Spleen (tissue), 11 donors: ENCODE measurements around the gene GRM8. TPM values are rescaled to one million over a fixed set of nuclear protein-coding genes. Genes with fewer than 3 reads are reported as not detected.

Experiments used
- DNase-seq: peaks from one replicate; pipeline ENCODE4 v3.0.0-alpha.2; 2020
- H3K27ac ChIP-seq, 8 donors: fragments of 200-600 bp; sonication (generic) in 7 of 8; 1 replicate in 4 of 8; 2 replicates in 4 of 8; pipeline versions ENCODE4 v1.5.0 to v1.8.0; 2016 to 2021; ENCODE audit warnings: inconsistent platforms in 4 of 8, mild to moderate bottlenecking in 4 of 8, moderate library complexity in 1 of 8
- H3K27me3 ChIP-seq, 7 donors: fragments of 200-600 bp; sonication (generic) in 6 of 7; replicated peaks in 1 of 7; 1 replicate in 4 of 7; 2 replicates in 3 of 7; pipeline versions ENCODE4 v1.5.0 to v1.8.0; 2016 to 2021; ENCODE audit warnings: inconsistent platforms in 3 of 7, mild to moderate bottlenecking in 1 of 7
- H3K36me3 ChIP-seq, 6 donors: fragments of 200-600 bp; sonication (generic) in 5 of 6; 1 replicate in 4 of 6; 2 replicates in 2 of 6; pipeline versions ENCODE4 v1.5.0 to v1.8.0; 2016 to 2021; ENCODE audit warnings: inconsistent platforms in 2 of 6
- H3K4me1 ChIP-seq, 6 donors: fragments of 200-600 bp; sonication (generic) in 5 of 6; 1 replicate in 3 of 6; 2 replicates in 3 of 6; pipeline versions ENCODE4 v1.5.0 to v1.8.0; 2016 to 2021; ENCODE audit warnings: inconsistent platforms in 3 of 6
- H3K4me3 ChIP-seq, 8 donors: fragments of 200-600 bp; sonication (generic) in 7 of 8; 1 replicate in 4 of 8; 2 replicates in 4 of 8; pipeline versions ENCODE4 v1.5.0 to v1.8.0; 2016 to 2021; ENCODE audit warnings: inconsistent platforms in 4 of 8, mild to moderate bottlenecking in 4 of 8, moderate library complexity in 2 of 8
- H3K9me3 ChIP-seq, 8 donors: fragments of 200-600 bp; sonication (generic) in 7 of 8; 1 replicate in 4 of 8; 2 replicates in 4 of 8; pipeline versions ENCODE4 v1.5.0 to v1.8.0; 2016 to 2021; ENCODE audit warnings: inconsistent platforms in 4 of 8
- CTCF ChIP-seq, 11 experiments: fragments of 200-600 bp in 7 of 11; fragments of 450-650 bp in 4 of 11; sonication (generic) in 4 of 11; IDR thresholded peaks in 8 of 11; conservative IDR thresholded peaks in 3 of 11; 1 replicate in 7 of 11; 2 replicates in 4 of 11; pipeline versions ENCODE4 v1.4.0 to v1.8.0; 2016 to 2021; ENCODE audit warnings: antibody characterized with exemption in 11 of 11, inconsistent platforms in 4 of 11, mild to moderate bottlenecking in 1 of 11
- POLR2A ChIP-seq, 3 donors: fragments of 450-650 bp; IDR thresholded peaks; one replicate each; pipeline ENCODE4 v1.5.1; 2017; ENCODE audit warnings: antibody characterized with exemption in 3 of 3, mild to moderate bottlenecking in 1 of 3
- POLR2AphosphoS5 ChIP-seq, 3 donors: sonication (generic); formaldehyde crosslinking; IDR thresholded peaks; one replicate each; pipeline ENCODE4 v1.5.1; 2017; ENCODE audit warnings: antibody characterized with exemption in 3 of 3
- WGBS, 5 donors: extraction: QIAGEN DNeasy Blood & Tissue Kit in 3 of 5; methylation state at CpG; one replicate each; pipeline versions ENCODE4 v1.1.5 to v1.1.7; 2013 to 2018; 5-methylcytosine and 5-hydroxymethylcytosine counted together
- intact Hi-C: fragments of 100-400 bp; cut with DNase I; formaldehyde crosslinking; loops from one replicate; pipeline ENCODE4 v1.15.0; 2023; ENCODE audit warnings: low total_unique reads
- polyA plus RNA-seq, 3 donors: library from polyadenylated mRNA; stranded (reverse); fragments of 200-250 nt; gene quantifications; one replicate each; pipeline ENCODE4 v1.2.1, GENCODE V29; 2013
- total RNA-seq, 7 donors: library from RNA; depleted of rRNA in 3 of 7; stranded (reverse); fragments of >200 nt in 3 of 7; fragmentation: NEBNext Ultra II Directional in 4 of 7; extraction: Animal tissue kit (Norgen Biotek cat#: 25700) in 4 of 7; gene quantifications; one replicate each; pipeline versions ENCODE4 v1.1.0 to v1.2.1, GENCODE V29; 2016 to 2021
- donor health status: healthy with polysubstance abuse.
- donor health status: DM: no; HTN: no; CAD: no; lungs with moderate emphysema.
- donor health status: DM: no; HTN: no; CAD: no.
- donor health status: Bipolar disorder and iron deficiency.
- donor health status: healthy.
- donor health status: DM: no; HTN: no; CAD: no.
- donor health status: DM: yes; HTN: yes; CAD: no.

GRM8 gene
- total and polyA plus RNA-seq, 10 donors: 0.30 to 0.60 TPM; not detected in 8

GRCh38 chr7:127208860-127209259, 43.9 kb downstream of the GRM8 start:
- no peak for DNase-seq
- 70 to 85% (median 81%) methylated on average over 3 of the region's 3 CpGs for WGBS, 5 donors
- Histone ChIP-seq H3K9me3 (no peaks in the 10 kb centered on the region), H3K27ac (no peak overlapping the region), H3K36me3 (no peaks in the 10 kb centered on the region), H3K27me3 (peaks cover 0 to 9% (median 0%) of the 10 kb centered on the region in 7 donors), H3K4me3 (no peak overlapping the region), H3K4me1 (no peaks in the 10 kb centered on the region)
- intact Hi-C loops: no loop called here
- TF ChIP-seq POLR2AphosphoS5 (IDR thresholded peaks at IDR 0.05): no peak
- no peak for TF ChIP-seq CTCF (IDR thresholded peaks at IDR 0.05 in 8 of 11, conservative IDR thresholded peaks at IDR 0.05 in 3 of 11)
- no peak for TF ChIP-seq POLR2A (IDR thresholded peaks at IDR 0.05)

- Histone ChIP-seq H3K27me3 (peaks cover 0 to 9% (median 0%) of the 10 kb centered on the region in 7 donors), H3K9me3 (no peaks in the 10 kb centered on the region), H3K36me3 (no peaks in the 10 kb centered on the region), H3K27ac (no peak overlapping the region), H3K4me1 (no peaks in the 10 kb centered on the region), H3K4me3 (no peak overlapping the region)
- TF ChIP-seq CTCF (IDR thresholded peaks at IDR 0.05 in 8 of 11, conservative IDR thresholded peaks at IDR 0.05 in 3 of 11) (no peak), POLR2AphosphoS5 (IDR thresholded peaks at IDR 0.05) (no peak), POLR2A (IDR thresholded peaks at IDR 0.05) (no peak)
- no peak for DNase-seq
- 62 to 83% (median 72%) methylated on average over 3 of the region's 3 CpGs for WGBS, 5 donors
- intact Hi-C loops: no loop called here
Measured at GRCh38 chr7:127208351-127208750, 44.4 kb downstream of the GRM8 start.

- Histone ChIP-seq H3K4me3 (no peak overlapping the region), H3K9me3 (no peaks in the 10 kb centered on the region), H3K27ac (no peak overlapping the region), H3K27me3 (peaks cover 0 to 9% (median 0%) of the 10 kb centered on the region in 7 donors), H3K4me1 (no peaks in the 10 kb centered on the region), H3K36me3 (no peaks in the 10 kb centered on the region)
- DNase-seq: no peak
- intact Hi-C loops: no loop called here
- WGBS, 5 donors: 63 to 81% (median 70%) methylated on average over 5 of the region's 5 CpGs
- TF ChIP-seq POLR2A (IDR thresholded peaks at IDR 0.05): no peak
- no peak for TF ChIP-seq CTCF (IDR thresholded peaks at IDR 0.05 in 8 of 11, conservative IDR thresholded peaks at IDR 0.05 in 3 of 11)
- TF ChIP-seq POLR2AphosphoS5 (IDR thresholded peaks at IDR 0.05): no peak
Measured at GRCh38 chr7:127207806-127208205, 44.9 kb downstream of the GRM8 start.

- Histone ChIP-seq H3K27ac (no peak overlapping the region), H3K4me1 (no peaks in the 10 kb centered on the region), H3K9me3 (no peaks in the 10 kb centered on the region), H3K4me3 (no peak overlapping the region), H3K36me3 (no peaks in the 10 kb centered on the region), H3K27me3 (peaks cover 0 to 9% (median 0%) of the 10 kb centered on the region in 7 donors)
- DNase-seq: no peak
- 73 to 82% (median 78%) methylated on average over 4 of the region's 4 CpGs for WGBS, 5 donors
- intact Hi-C loops: no loop called here
- TF ChIP-seq CTCF (IDR thresholded peaks at IDR 0.05 in 8 of 11, conservative IDR thresholded peaks at IDR 0.05 in 3 of 11) (no peak), POLR2AphosphoS5 (IDR thresholded peaks at IDR 0.05) (no peak), POLR2A (IDR thresholded peaks at IDR 0.05) (no peak)
Measured at GRCh38 chr7:127207230-127207629, 45.5 kb downstream of the GRM8 start.
